ENCODE data around the gene TBC1D16. TPM values are rescaled to one million over a fixed set of nuclear protein-coding genes. Genes with fewer than 3 reads are reported as not detected.
"Not testable (repeated sequence)": the region's sequence is repeated elsewhere in the genome, so short reads cannot be mapped to it uniquely, and the experiment has no call there.

The TBC1D16 gene
- total RNA-seq, 3 donors from 2014 or later: 27.1 to 92.2 (median 32.8) TPM

DNA sequence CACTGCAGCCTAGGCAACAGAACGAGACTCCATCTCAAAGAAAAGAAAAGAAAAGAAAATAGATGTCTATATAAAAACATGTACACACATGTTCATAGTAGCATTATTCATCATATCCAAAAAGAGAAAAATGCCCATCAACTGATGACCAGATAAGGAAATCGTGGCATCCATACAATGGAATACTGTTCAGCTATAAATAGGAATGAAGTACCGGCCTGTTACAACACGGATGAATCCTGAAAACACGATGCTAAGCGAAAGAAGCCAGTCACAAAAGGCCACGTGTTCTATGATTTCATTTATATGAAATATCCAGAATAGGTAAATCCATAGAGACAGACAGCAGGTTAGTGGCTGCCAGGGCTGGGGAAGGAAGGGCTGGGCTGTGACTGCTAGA is 65.8 kb downstream of the TBC1D16 start:
- Histone ChIP-seq H3K36me3 (no peaks in the 10 kb centered on the region), H3K27ac (no peak overlapping the region), H3K4me1 (no peaks in the 10 kb centered on the region), H3K27me3 (no peaks in the 10 kb centered on the region), H3K9me3 (peaks cover 0 to 4% of the 10 kb centered on the region in 2 donors), H3K4me3 (no peak overlapping the region)
- TF ChIP-seq, protein P1, sequence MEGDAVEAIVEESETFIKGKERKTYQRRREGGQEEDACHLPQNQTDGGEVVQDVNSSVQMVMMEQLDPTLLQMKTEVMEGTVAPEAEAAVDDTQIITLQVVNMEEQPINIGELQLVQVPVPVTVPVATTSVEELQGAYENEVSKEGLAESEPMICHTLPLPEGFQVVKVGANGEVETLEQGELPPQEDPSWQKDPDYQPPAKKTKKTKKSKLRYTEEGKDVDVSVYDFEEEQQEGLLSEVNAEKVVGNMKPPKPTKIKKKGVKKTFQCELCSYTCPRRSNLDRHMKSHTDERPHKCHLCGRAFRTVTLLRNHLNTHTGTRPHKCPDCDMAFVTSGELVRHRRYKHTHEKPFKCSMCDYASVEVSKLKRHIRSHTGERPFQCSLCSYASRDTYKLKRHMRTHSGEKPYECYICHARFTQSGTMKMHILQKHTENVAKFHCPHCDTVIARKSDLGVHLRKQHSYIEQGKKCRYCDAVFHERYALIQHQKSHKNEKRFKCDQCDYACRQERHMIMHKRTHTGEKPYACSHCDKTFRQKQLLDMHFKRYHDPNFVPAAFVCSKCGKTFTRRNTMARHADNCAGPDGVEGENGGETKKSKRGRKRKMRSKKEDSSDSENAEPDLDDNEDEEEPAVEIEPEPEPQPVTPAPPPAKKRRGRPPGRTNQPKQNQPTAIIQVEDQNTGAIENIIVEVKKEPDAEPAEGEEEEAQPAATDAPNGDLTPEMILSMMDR (IDR thresholded peaks at IDR 0.05): no peak
- TF ChIP-seq POLR2AphosphoS5 (IDR thresholded peaks at IDR 0.05) (no peak), POLR2A (IDR thresholded peaks at IDR 0.05) (no peak)
- no peak for DNase-seq (ENCODE audit: low spot score in 2 of 2)
- intact Hi-C loops (cut with DNase I; ENCODE audit: low total_unique reads): no loop called here

DNA sequence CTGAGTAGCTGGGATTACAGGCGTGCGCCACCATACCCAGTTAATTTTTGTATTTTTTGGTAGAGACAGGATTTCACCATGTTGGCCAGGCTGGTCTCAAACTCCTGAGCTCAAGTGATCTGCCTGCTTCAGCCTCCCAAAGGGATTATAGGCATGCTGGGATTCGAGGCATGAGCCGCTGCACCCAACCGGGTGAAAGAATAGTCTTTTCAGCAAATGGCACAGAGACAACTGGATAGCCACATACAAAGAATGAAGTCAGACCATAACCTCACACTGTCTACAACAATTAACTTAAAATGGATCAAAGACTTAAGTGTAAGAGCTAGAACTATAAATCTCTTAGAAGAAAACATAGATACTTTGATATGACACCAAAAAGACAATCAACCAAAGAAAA is 67.6 kb downstream of the TBC1D16 start:
- peaks cover 0 to 4% of the 10 kb centered on the region in 2 donors for H3K9me3 ChIP-seq
- no peaks in the 10 kb centered on the region for H3K36me3 ChIP-seq
- H3K4me1 ChIP-seq: no peaks in the 10 kb centered on the region
- DNase-seq (ENCODE audit: low spot score in 2 of 2): peak in 1 of 2 donors; percentile 14
- no peaks in the 10 kb centered on the region for H3K27me3 ChIP-seq
- TF ChIP-seq POLR2AphosphoS5 (IDR thresholded peaks at IDR 0.05) (no peak), POLR2A (IDR thresholded peaks at IDR 0.05) (no peak)
- TF ChIP-seq, protein P1 (IDR thresholded peaks at IDR 0.05): no peak
- no peak overlapping the region for H3K4me3 ChIP-seq
- no peak overlapping the region for H3K27ac ChIP-seq
- intact Hi-C loops (cut with DNase I; ENCODE audit: low total_unique reads): no loop called here

DNA sequence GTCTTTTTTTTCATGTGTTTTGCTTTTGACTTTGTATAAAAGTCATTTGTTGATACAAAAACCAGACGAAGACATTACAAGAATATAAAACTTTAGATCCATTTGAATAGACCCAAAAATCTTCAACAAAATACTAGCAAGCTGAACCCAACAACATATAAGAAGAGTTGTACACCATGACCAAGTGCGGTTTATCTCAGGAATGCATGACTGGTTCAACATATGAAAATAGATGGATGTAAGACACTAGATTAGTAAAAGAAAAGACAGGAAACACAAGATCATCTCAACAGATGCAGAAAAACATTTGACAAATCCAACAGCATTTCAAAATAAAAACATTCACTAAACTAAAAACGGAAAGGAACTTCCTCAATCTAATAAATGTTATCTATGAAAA is 69.0 kb downstream of the TBC1D16 start:
- Histone ChIP-seq H3K4me1 (no peaks in the 10 kb centered on the region), H3K9me3 (peaks cover 0 to 4% of the 10 kb centered on the region in 2 donors), H3K27me3 (no peaks in the 10 kb centered on the region), H3K36me3 (no peaks in the 10 kb centered on the region), H3K4me3 (no peak overlapping the region), H3K27ac (no peak overlapping the region)
- no peak for DNase-seq (ENCODE audit: low spot score in 2 of 2)
- TF ChIP-seq POLR2AphosphoS5 (IDR thresholded peaks at IDR 0.05): no peak
- TF ChIP-seq, protein P1 (IDR thresholded peaks at IDR 0.05): no peak
- TF ChIP-seq POLR2A (IDR thresholded peaks at IDR 0.05): no peak
- intact Hi-C loops (cut with DNase I; ENCODE audit: low total_unique reads): no loop called here

GRCh38 chr17:79965806-79966205 is 69.9 kb downstream of the TBC1D16 start:
- peaks cover 0 to 4% of the 10 kb centered on the region in 2 donors for H3K9me3 ChIP-seq
- no peaks in the 10 kb centered on the region for H3K27me3 ChIP-seq
- no peak for TF ChIP-seq POLR2A (IDR thresholded peaks at IDR 0.05)
- no peak for TF ChIP-seq POLR2AphosphoS5 (IDR thresholded peaks at IDR 0.05)
- TF ChIP-seq, protein P1 (IDR thresholded peaks at IDR 0.05): no peak
- no peaks in the 10 kb centered on the region for H3K36me3 ChIP-seq
- peak; percentile 40 to 54 for DNase-seq (ENCODE audit: low spot score in 2 of 2)
- no peaks in the 10 kb centered on the region for H3K4me1 ChIP-seq
- no peak overlapping the region for H3K27ac ChIP-seq
- H3K4me3 ChIP-seq: no peak overlapping the region
- intact Hi-C loops (cut with DNase I; ENCODE audit: low total_unique reads): no loop called here

- H3K36me3 ChIP-seq; H3K27me3 ChIP-seq; H3K4me1 ChIP-seq; H3K9me3 ChIP-seq; H3K27ac ChIP-seq; intact Hi-C loops (cut with DNase I; ENCODE audit: low total_unique reads); H3K4me3 ChIP-seq: not testable (repeated sequence)
- DNase-seq (ENCODE audit: low spot score in 2 of 2): peak in 1 of 2 donors; percentile 19
Observed at GRCh38 chr17:79962467-79962866, 73.2 kb downstream of the TBC1D16 start.

DNA sequence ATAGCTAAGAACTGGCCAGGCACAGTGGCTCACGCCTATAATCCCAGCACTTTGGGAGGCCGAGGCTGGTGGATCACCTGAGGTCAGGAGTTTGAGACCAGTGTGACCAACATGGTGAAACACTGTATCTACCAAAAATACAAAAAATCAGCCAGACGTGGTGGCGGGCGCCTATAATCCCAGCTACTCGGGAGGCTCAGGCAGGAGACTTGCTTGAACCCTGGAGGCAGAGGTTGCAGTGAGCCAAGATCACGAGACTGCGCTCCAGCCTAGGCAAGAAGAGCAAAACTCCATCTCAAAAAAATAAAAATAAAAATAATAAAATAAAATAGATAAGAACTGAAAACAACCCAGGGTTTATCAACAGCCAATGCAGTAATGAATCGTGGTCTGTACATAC is 74.1 kb downstream of the TBC1D16 start:
- H3K36me3 ChIP-seq; H3K9me3 ChIP-seq; H3K4me3 ChIP-seq; H3K27me3 ChIP-seq; intact Hi-C loops (cut with DNase I; ENCODE audit: low total_unique reads); H3K4me1 ChIP-seq; H3K27ac ChIP-seq: not testable (repeated sequence)
- peak in 1 of 2 donors; percentile 40 for DNase-seq (ENCODE audit: low spot score in 2 of 2)

Data from breast epithelium (tissue), 4 donors.